Psoas muscle (tissue), 8 donors: ENCODE measurements around the gene PPIB. TPM values are rescaled to one million over a fixed set of nuclear protein-coding genes. Genes with fewer than 3 reads are reported as not detected.
A peak's percentile ranks its signal among the peaks of the same experiment; 100 is the strongest.

Source experiments
- ATAC-seq, 4 donors: fragments of 200-7000 bp; cut with Tn5 transposase; one replicate each; pipeline ENCODE4 v1.9.1; 2020; ENCODE audit warnings: moderate library complexity in 3 of 4, mild to moderate bottlenecking in 2 of 4
- DNase-seq, 2 donors: peaks; one replicate each; pipeline ENCODE4 v3.0.0-alpha.2; 2020
- H3K27ac ChIP-seq: fragments of 200-600 bp; one replicate; pipeline ENCODE4 v1.8.0; 2022
- H3K27me3 ChIP-seq, 3 donors: fragments of 200-600 bp in 1 of 3; one replicate each; pipeline versions ENCODE4 v1.6.1 to v1.8.0; 2013 to 2022; ENCODE audit warnings: low read length in 2 of 3, mild to moderate bottlenecking in 2 of 3, moderate library complexity in 1 of 3; ENCODE audit not compliant: insufficient read depth in 3 of 3
- H3K36me3 ChIP-seq, 2 donors: fragments of 200-600 bp in 1 of 2; one replicate each; pipeline versions ENCODE4 v1.6.1 to v1.8.0; 2013 to 2022; ENCODE audit warnings: low read depth in 1 of 2, mild to moderate bottlenecking in 1 of 2, moderate library complexity in 1 of 2; ENCODE audit not compliant: insufficient read depth in 1 of 2
- H3K4me1 ChIP-seq: fragments of 200-600 bp; one replicate; pipeline ENCODE4 v1.8.0; 2022
- H3K4me3 ChIP-seq: fragments of 200-600 bp; one replicate; pipeline ENCODE4 v1.8.0; 2022; ENCODE audit warnings: mild to moderate bottlenecking
- H3K9me3 ChIP-seq: fragments of 200-600 bp; one replicate; pipeline ENCODE4 v1.8.0; 2022
- CTCF ChIP-seq: fragments of 200-600 bp; IDR thresholded peaks from one replicate; pipeline ENCODE4 v1.8.0; 2022; ENCODE audit warnings: antibody characterized with exemption
- WGBS, 3 donors: extraction: QIAGEN DNeasy Blood & Tissue Kit; methylation state at CpG; one replicate each; pipeline versions ENCODE4 v1.1.6 to v1.1.7; 2013; 5-methylcytosine and 5-hydroxymethylcytosine counted together
- intact Hi-C, 2 donors: fragments of 100-400 bp; cut with DNase I; formaldehyde crosslinking; loops; one replicate each; pipeline versions ENCODE4 v1.11.0 to v1.14.2; 2022
- long read RNA-seq, 2 donors: library from polyadenylated mRNA; unstranded; transcript quantifications; one replicate each; pipeline ENCODE4 v2.0.0, GENCODE V29; 2021
- polyA plus RNA-seq, 3 donors: library from polyadenylated mRNA; stranded (reverse); fragments of 200-250 nt; gene quantifications; one replicate each; pipeline ENCODE4 v1.2.3, GENCODE V29; 2013
- total RNA-seq, 4 donors: library from RNA; stranded (reverse); fragmentation: NEBNext Ultra II Directional in 2 of 4; extraction: Animal tissue kit (Norgen Biotek cat#: 25700) in 2 of 4; gene quantifications; one replicate each; pipeline versions ENCODE4 v1.2.1 to v1.2.4, GENCODE V29; 2021 to 2023
- donor health status: healthy with polysubstance abuse.
- donor health status: DM: no; HTN: no; CAD: no; lungs with moderate emphysema.
- donor health status: Bipolar disorder and iron deficiency.
- donor health status: healthy.
- donor health status: DM: yes; HTN: yes; CAD: no.
- donor health status: DM: no; HTN: no; CAD: no.
- donor health status: DM: no; HTN: no; CAD: no.
- donor health status: DM: yes; HTN: yes; CAD: no.

Gene PPIB
- 10 to 100 TPM; 40.8 to 61.1 (median 50.1) TPM for total RNA-seq
- polyA plus RNA-seq = 100 to 1,000 TPM in 1 of 3 donors, 10 to 100 TPM in 2; 38.0 to 160 (median 79.6) TPM
- long read RNA-seq, donor 1, transcript PPIB-201 (5 exons, 1,081 nt) = major isoform, 28 of 30 reads
- long read RNA-seq, donor 1, partial matches to known transcripts = 1 of 30 reads
- long read RNA-seq, donor 1, other reads (novel, unspliced or antisense) = 1 of 30 reads
- long read RNA-seq, donor 2, transcript PPIB-201 (5 exons, 1,081 nt) = major isoform, 60 of 63 reads
- long read RNA-seq, donor 2, partial matches to known transcripts = 2 of 63 reads
- long read RNA-seq, donor 2, other reads (novel, unspliced or antisense) = 1 of 63 reads

GRCh38 chr15:64162869-64163658 is at the start of gene PPIB:
PPIB (minus strand) TSS chr15:64163022; CDS start chr15:64162986, 36 bp downstream.
- H3K4me3 ChIP-seq = peak within 1 kb of the TSS; percentile 95
- H3K9me3 ChIP-seq = no peaks in the 10 kb centered on the region
- peaks cover 8 to 40% of the 10 kb centered on the region in 2 donors for H3K36me3 ChIP-seq
- 0 to 1% (median 0%) methylated on average over 40 to 69 of the region's 69 CpGs for WGBS, 3 donors
- ATAC-seq (peak; percentile 95 to 96 (median 95)), DNase-seq (peak; percentile 99)
- H3K27me3 ChIP-seq = no peaks in the 10 kb centered on the region
- intact Hi-C loops = loop anchor here (5.0 kb wide), 1 partner anchor 194 kb away; the partner anchor contains the start of gene CSNK1G1 (in 2 of the 2)
- peak; percentile 33 for TF ChIP-seq CTCF
- H3K4me1 ChIP-seq = peaks cover 37% of the 10 kb centered on the region
- H3K27ac ChIP-seq = peak within 1 kb of the TSS; percentile 95

- no peak for TF ChIP-seq CTCF
- intact Hi-C loops = no loop called here
- ATAC-seq = no peak
- no peak overlapping the region for H3K4me3 ChIP-seq
- no peaks in the 10 kb centered on the region for H3K9me3 ChIP-seq
- H3K36me3 ChIP-seq = peaks cover 0 to 30% of the 10 kb centered on the region in 2 donors
- no peak overlapping the region for H3K27ac ChIP-seq
- H3K27me3 ChIP-seq = no peaks in the 10 kb centered on the region
- 93 to 97% (median 96%) methylated on average over 2 of the region's 2 CpGs for WGBS, 3 donors
- H3K4me1 ChIP-seq = no peaks in the 10 kb centered on the region
- no peak for DNase-seq
These were observed 48.9 kb upstream of the PPIB start for GRCh38 chr15:64211696-64212095.

- no peak overlapping the region for H3K27ac ChIP-seq
- intact Hi-C loops = no loop called here
- 62 to 76% (median 65%) methylated on average over 2 of the region's 2 CpGs for WGBS, 3 donors
- ATAC-seq = no peak
- peaks cover 0 to 31% of the 10 kb centered on the region in 2 donors for H3K36me3 ChIP-seq
- H3K9me3 ChIP-seq = no peaks in the 10 kb centered on the region
- DNase-seq = no peak
- no peak overlapping the region for H3K4me3 ChIP-seq
- H3K4me1 ChIP-seq = no peaks in the 10 kb centered on the region
- H3K27me3 ChIP-seq = no peaks in the 10 kb centered on the region
- no peak for TF ChIP-seq CTCF
These were observed 47.5 kb upstream of the PPIB start for GRCh38 chr15:64210371-64210770.

GRCh38 chr15:64209680-64210334 is 47.0 kb upstream of the PPIB start:
- Histone ChIP-seq H3K36me3 (peaks cover 0 to 31% of the 10 kb centered on the region in 2 donors), H3K27me3 (no peaks in the 10 kb centered on the region), H3K27ac (no peak overlapping the region), H3K9me3 (no peaks in the 10 kb centered on the region), H3K4me1 (no peaks in the 10 kb centered on the region), H3K4me3 (no peak overlapping the region)
- DNase-seq (no peak), ATAC-seq (no peak)
- WGBS, 3 donors = 52 to 59% (median 53%) methylated on average over 3 of the region's 3 CpGs
- TF ChIP-seq CTCF = peak; percentile 35
- intact Hi-C loops = loop anchor here in 1 of 2 donors (5.0 kb wide), 2 partner anchors 147 to 472 kb away; partner anchors contain the start of gene CSNK1G1
